SJCRH30 (cell line): ENCODE data around the gene CELF6. TPM values are rescaled to one million over a fixed set of nuclear protein-coding genes. Genes with fewer than 3 reads are reported as not detected.

Source experiments
- DNase-seq, 2 experiments: peaks; one replicate each; pipeline ENCODE4 v3.0.0-alpha.2; 2015 to 2020
- H3K27ac ChIP-seq: fragments of 250-450 bp; sonication (Bioruptor Pico); 2 replicates; pipeline ENCODE4 v1.5.1; 2020; ENCODE audit warnings: mild to moderate bottlenecking, moderate library complexity
- H3K27me3 ChIP-seq: fragments of 250-450 bp; sonication (Bioruptor Pico); 2 replicates; pipeline ENCODE4 v1.5.1; 2020; ENCODE audit warnings: mild to moderate bottlenecking, moderate library complexity
- H3K36me3 ChIP-seq: fragments of 250-450 bp; sonication (Bioruptor Pico); 2 replicates; pipeline ENCODE4 v1.5.1; 2020; ENCODE audit warnings: mild to moderate bottlenecking, moderate library complexity
- H3K4me1 ChIP-seq: fragments of 250-450 bp; sonication (Bioruptor Pico); 2 replicates; pipeline ENCODE4 v1.5.1; 2020; ENCODE audit warnings: mild to moderate bottlenecking, moderate library complexity
- H3K4me3 ChIP-seq: fragments of 250-450 bp; sonication (Bioruptor Pico); 2 replicates; pipeline ENCODE4 v1.5.1; 2020; ENCODE audit warnings: mild to moderate bottlenecking, moderate library complexity
- H3K9me3 ChIP-seq: fragments of 250-450 bp; sonication (Bioruptor Pico); replicated peaks from 2 replicates; pipeline ENCODE4 v1.5.1; 2020; ENCODE audit warnings: mild to moderate bottlenecking, moderate library complexity
- total RNA-seq: library from RNA; depleted of rRNA; stranded (reverse); fragments of >200 nt; shearing (Covaris generic); gene quantifications from 2 replicates; pipeline ENCODE4 v1.2.3, GENCODE V29; 2014

CELF6 gene
- total RNA-seq, 1 experiment from 2014 or later: not detected

- DNase-seq: peak; percentile 32 to 37
Observed at GRCh38 chr15:72271895-72272212, 48.1 kb downstream of the CELF6 start.

DNA sequence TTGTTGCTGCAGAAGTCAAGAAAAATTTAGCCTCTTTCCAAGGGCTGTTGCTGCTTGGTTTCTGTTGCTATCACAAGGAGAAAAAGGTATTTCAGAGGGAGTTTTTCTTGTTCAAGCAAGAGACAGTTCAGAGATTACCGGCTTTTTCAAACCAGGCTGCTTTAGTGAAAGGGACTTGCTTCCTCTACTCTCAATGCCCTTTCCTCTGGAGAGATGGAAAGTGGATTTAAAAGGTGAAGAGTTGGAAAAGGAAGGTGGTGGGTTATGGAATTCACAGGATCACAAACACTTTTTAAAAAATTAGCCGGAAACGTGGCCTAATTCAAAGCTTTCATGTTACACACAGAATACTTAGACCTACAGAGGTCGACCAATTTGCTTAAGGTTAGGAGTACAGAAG lies 48.7 kb downstream of the CELF6 start:
- Histone ChIP-seq H3K4me3 (peak overlapping the region; percentile 91), H3K36me3 (peaks cover 25% of the 10 kb centered on the region), H3K4me1 (peaks cover 26% of the 10 kb centered on the region), H3K27me3 (no peaks in the 10 kb centered on the region), H3K27ac (no peak overlapping the region), H3K9me3 (no peaks in the 10 kb centered on the region)
- DNase-seq: no peak

More at GRCh38 chr15:72271895-72272212, 48.1 kb downstream of the CELF6 start:
- Histone ChIP-seq H3K36me3 (peaks cover 18% of the 10 kb centered on the region), H3K4me1 (peaks cover 29% of the 10 kb centered on the region), H3K27me3 (no peaks in the 10 kb centered on the region), H3K9me3 (no peaks in the 10 kb centered on the region), H3K4me3 (peak overlapping the region; percentile 91), H3K27ac (peak overlapping the region; percentile 62)

DNA sequence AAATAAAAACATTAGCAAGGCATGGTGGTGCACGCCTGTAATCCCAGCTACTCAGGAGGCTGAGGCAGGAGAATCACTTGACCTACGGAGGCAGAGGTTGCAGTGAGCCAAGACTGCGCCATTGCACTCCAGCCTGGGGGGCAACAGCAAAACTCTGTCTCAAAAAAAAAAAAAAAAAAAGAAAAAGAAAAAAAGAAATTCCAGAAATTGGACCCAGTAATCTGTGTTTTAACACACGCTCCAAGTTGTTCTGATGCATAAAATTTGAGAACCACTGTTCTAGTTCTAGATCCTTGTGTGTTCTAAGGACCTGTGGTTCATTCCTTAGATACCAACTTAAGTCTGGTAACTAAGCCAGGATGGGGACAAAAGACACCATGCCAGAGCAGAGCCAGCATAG lies 50.2 kb downstream of the CELF6 start:
- H3K4me1 ChIP-seq: peaks cover 14% of the 10 kb centered on the region
- H3K9me3 ChIP-seq: no peaks in the 10 kb centered on the region
- H3K27ac ChIP-seq: no peak overlapping the region
- no peak overlapping the region for H3K4me3 ChIP-seq
- no peak for DNase-seq
- H3K36me3 ChIP-seq: peaks cover 39% of the 10 kb centered on the region
- H3K27me3 ChIP-seq: no peaks in the 10 kb centered on the region

GRCh38 chr15:72265031-72265430 lies 54.9 kb downstream of the CELF6 start:
- Histone ChIP-seq H3K9me3 (no peaks in the 10 kb centered on the region), H3K27me3 (no peaks in the 10 kb centered on the region), H3K36me3 (peaks cover 78% of the 10 kb centered on the region), H3K27ac (no peak overlapping the region), H3K4me1 (no peaks in the 10 kb centered on the region), H3K4me3 (no peak overlapping the region)
- no peak for DNase-seq

DNA sequence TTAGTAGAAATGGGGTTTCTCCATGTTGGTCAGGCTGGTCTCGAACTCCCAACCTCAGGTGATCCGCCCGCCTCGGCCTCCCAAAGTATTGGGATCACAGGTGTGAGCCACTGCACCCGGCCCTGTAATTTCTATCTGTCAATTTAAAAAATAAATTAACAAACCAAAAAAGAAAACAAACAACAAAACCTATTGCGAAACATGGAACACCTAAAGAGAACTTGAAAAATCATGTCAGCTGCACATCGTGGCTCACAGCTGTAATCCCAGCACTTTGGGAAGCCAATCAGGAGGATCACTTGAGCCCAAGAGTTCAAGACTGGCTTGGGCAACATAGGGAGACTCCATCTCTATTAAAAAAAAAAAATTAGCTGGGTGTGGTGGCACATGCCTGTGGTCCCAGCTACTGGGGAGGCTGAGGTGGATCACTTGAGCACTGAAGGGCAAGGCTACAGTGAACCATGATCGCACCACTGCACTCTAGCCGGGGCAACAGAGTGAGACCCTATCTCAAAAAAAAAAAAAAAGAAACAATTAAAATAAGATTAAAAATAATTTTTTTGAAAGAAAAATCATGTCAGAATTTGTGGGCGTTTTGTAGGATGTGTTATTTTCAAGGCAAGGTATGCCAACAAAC lies 67.2 kb downstream of the CELF6 start:
- H3K4me1 ChIP-seq: no peaks in the 10 kb centered on the region
- no peaks in the 10 kb centered on the region for H3K9me3 ChIP-seq
- no peak for DNase-seq
- H3K27me3 ChIP-seq: no peaks in the 10 kb centered on the region
- peaks cover 88% of the 10 kb centered on the region for H3K36me3 ChIP-seq
- H3K27ac ChIP-seq: no peak overlapping the region
- no peak overlapping the region for H3K4me3 ChIP-seq

- H3K4me1 ChIP-seq: no peaks in the 10 kb centered on the region
- no peak overlapping the region for H3K27ac ChIP-seq
- no peaks in the 10 kb centered on the region for H3K9me3 ChIP-seq
- DNase-seq: no peak
- H3K36me3 ChIP-seq: peaks cover 68% of the 10 kb centered on the region
- H3K4me3 ChIP-seq: no peak overlapping the region
- H3K27me3 ChIP-seq: no peaks in the 10 kb centered on the region
Observed at GRCh38 chr15:72249142-72249810, 70.7 kb downstream of the CELF6 start.

GRCh38 chr15:72248514-72248913 lies 71.4 kb downstream of the CELF6 start:
- no peaks in the 10 kb centered on the region for H3K27me3 ChIP-seq
- H3K27ac ChIP-seq: no peak overlapping the region
- H3K4me1 ChIP-seq: no peaks in the 10 kb centered on the region
- peaks cover 67% of the 10 kb centered on the region for H3K36me3 ChIP-seq
- no peak overlapping the region for H3K4me3 ChIP-seq
- no peak for DNase-seq
- no peaks in the 10 kb centered on the region for H3K9me3 ChIP-seq

DNA sequence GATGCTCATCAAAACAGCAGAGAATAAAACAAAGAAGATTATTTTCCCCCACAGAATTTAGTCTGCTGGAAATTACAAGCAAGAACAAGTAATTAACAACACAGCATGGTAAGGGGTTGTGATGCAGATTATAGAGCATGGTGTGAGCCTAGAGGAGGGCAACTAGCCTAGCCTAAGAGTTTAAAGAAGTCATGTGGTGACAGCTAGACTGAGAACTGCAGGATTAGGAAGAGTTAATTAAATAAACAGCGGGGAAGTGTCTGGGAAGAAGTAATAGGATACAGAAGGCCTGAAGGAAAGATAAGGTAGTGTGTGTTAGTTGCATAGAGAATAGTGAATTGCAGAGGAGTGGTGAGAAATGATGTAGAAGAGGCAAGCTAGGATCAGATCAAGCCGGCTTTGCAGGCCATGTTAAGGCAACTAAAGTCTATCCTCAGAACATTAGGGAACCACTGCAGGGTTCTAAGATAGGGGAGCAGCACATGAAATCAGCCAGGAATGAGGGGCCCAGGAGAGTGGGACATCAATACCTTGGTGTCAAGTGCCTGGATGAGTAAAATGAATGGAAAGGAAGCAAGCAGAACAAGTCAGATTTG lies 77.1 kb downstream of the CELF6 start:
- Histone ChIP-seq H3K27me3 (no peaks in the 10 kb centered on the region), H3K27ac (no peak overlapping the region), H3K4me3 (no peak overlapping the region), H3K4me1 (peaks cover 6% of the 10 kb centered on the region), H3K9me3 (no peaks in the 10 kb centered on the region), H3K36me3 (peaks cover 54% of the 10 kb centered on the region; the same call in 1 of the 2 replicates)
- no peak for DNase-seq

DNA sequence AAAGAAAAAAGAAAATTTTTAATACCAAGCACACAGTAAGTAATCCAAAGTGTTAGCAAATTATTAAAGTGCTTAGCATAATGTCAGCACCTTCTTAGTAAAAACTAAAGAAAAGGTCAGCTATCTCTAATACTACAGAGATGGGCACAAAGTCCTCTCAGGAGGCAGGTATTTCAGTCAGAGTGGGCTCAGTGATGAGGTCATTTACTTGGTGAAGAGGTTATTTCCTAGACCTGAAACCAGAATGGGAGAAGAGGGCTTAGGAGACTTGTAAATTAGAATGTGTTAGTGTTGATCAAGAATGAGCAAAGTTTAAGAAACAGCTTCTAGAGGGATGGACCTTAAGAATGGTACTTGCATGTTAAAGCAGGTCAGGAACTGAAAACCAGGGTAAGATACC lies 80.3 kb downstream of the CELF6 start:
- peaks cover 22% of the 10 kb centered on the region for H3K4me1 ChIP-seq
- no peak overlapping the region for H3K27ac ChIP-seq
- peaks cover 47% of the 10 kb centered on the region; the same call in 1 of the 2 replicates for H3K36me3 ChIP-seq
- no peak overlapping the region for H3K4me3 ChIP-seq
- no peaks in the 10 kb centered on the region for H3K27me3 ChIP-seq
- DNase-seq: no peak
- H3K9me3 ChIP-seq: no peaks in the 10 kb centered on the region

DNA sequence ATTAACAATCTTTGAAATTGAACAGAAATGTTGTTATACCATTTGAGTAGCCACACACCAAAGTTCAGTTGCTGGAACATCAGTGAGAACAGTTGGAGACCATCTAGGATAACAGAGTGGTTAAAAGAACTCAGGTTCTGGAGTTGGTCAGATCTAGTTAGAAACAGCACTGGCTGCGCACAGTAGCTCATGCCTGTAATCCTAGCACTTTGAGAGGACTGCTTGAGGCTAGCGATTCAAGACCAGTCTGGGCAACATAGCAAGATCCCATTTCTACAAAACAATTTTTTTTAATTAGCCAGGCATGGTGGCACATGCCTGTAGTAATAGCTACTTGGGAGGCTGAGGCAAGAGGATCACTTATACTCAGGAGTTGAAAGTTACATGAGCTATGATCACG lies 81.4 kb downstream of the CELF6 start:
- DNase-seq: no peak
- Histone ChIP-seq H3K36me3 (peaks cover 37% of the 10 kb centered on the region; the same call in 1 of the 2 replicates), H3K4me1 (peaks cover 22% of the 10 kb centered on the region), H3K4me3 (no peak overlapping the region), H3K27me3 (no peaks in the 10 kb centered on the region), H3K9me3 (no peaks in the 10 kb centered on the region), H3K27ac (no peak overlapping the region; the same call in 1 of the 2 replicates)

DNA sequence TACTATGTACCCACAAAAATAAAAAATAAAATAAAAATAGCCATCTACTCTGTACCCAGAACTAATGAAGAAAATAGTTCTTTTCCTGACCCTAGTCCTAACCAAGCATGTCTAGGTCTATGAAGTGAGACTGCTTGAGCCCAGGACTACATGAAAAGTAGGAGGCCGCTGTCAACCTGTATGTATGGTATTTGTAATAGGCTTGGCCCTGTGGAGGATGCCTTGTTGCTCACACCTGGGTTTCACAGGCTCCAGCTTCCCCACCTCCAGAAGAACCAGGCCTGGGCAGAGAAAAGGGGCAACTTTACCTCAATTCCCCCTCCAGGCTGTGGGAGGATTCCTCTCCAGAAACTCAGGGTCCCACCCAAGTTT lies 82.1 kb downstream of the CELF6 start:
- peak in 1 of 2 experiments; percentile 17 for DNase-seq
- Histone ChIP-seq H3K4me1 (peaks cover 22% of the 10 kb centered on the region), H3K9me3 (no peaks in the 10 kb centered on the region), H3K27me3 (no peaks in the 10 kb centered on the region), H3K4me3 (no peak overlapping the region), H3K27ac (peak overlapping the region; percentile 86), H3K36me3 (peaks cover 35% of the 10 kb centered on the region; the same call in 1 of the 2 replicates)

GRCh38 chr15:72237029-72237852 lies 82.7 kb downstream of the CELF6 start:
- peak; percentile 85 to 87 for DNase-seq
- Histone ChIP-seq H3K36me3 (peaks cover 29% of the 10 kb centered on the region; the same call in 1 of the 2 replicates), H3K4me3 (peak overlapping the region; percentile 33), H3K27ac (peak overlapping the region; percentile 86), H3K27me3 (no peaks in the 10 kb centered on the region), H3K4me1 (peaks cover 28% of the 10 kb centered on the region), H3K9me3 (no peaks in the 10 kb centered on the region)

DNA sequence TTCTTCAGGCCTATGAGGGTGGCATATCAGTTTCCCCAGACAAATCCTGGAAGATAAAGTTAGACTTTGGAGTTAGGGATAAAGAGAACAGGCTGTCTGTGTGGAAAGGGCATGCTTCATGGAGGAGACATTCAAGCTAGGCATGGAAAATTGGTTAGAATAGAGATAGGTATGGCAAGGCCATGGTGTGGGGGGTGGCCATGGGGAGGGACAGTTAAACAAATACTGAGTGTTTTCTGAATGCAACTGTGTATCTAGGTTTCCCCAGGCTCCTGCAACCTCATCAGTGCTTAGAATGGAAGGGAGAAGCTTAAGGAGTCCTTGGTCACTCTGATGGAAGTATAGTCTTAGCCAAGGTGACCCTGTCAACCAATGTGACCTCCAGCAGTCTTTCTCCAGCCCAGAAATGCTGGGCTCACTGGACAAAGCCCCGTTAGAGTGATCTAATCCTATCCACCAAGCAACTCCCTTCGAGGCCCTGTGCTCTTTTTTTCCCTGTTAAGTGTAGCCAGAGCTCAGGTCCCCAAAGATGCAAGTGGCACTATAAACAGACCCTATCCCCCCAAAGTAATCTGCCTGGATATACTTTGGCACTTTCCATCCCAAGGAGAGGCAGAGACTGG lies 83.5 kb downstream of the CELF6 start:
- Histone ChIP-seq H3K4me1 (peaks cover 29% of the 10 kb centered on the region), H3K9me3 (no peaks in the 10 kb centered on the region), H3K4me3 (peak overlapping the region; percentile 33), H3K27ac (peak overlapping the region; percentile 86), H3K27me3 (no peaks in the 10 kb centered on the region), H3K36me3 (peaks cover 23% of the 10 kb centered on the region; the same call in 1 of the 2 replicates)
- DNase-seq: no peak

- Histone ChIP-seq H3K4me3 (no peak overlapping the region), H3K27ac (no peak overlapping the region), H3K4me1 (peaks cover 29% of the 10 kb centered on the region), H3K27me3 (no peaks in the 10 kb centered on the region), H3K9me3 (no peaks in the 10 kb centered on the region), H3K36me3 (peaks cover 11% of the 10 kb centered on the region)
- no peak for DNase-seq
Observed at GRCh38 chr15:72235298-72235697, 84.7 kb downstream of the CELF6 start.
